HG02943 (cell line): ENCODE data around the gene CYB5R2.
"Not testable (repeated sequence)": the region's sequence is repeated elsewhere in the genome, so short reads cannot be mapped to it uniquely, and the experiment has no call there.

Experiments
- ATAC-seq: cut with Tn5 transposase; IDR thresholded peaks from one replicate; pipeline ENCODE4 v1.9.1; 2021; ENCODE audit warnings: mild to moderate bottlenecking, low read depth, moderate library complexity; ENCODE audit not compliant: unreplicated experiment

Gene CYB5R2

GRCh38 chr11:7670641-7671040, 2.7 kb downstream of the CYB5R2 start:
- no peak for ATAC-seq

GRCh38 chr11:7668911-7669310, 4.4 kb downstream of the CYB5R2 start:
- no peak for ATAC-seq

GRCh38 chr11:7668464-7668863, 4.8 kb downstream of the CYB5R2 start:
- ATAC-seq: no peak

- no peak for ATAC-seq
Observed at GRCh38 chr11:7667460-7667859, 5.8 kb downstream of the CYB5R2 start.

GRCh38 chr11:7666292-7666866, 6.9 kb downstream of the CYB5R2 start:
- ATAC-seq: no peak

GRCh38 chr11:7665473-7666291, 7.6 kb downstream of the CYB5R2 start:
- ATAC-seq: peak; percentile 97

GRCh38 chr11:7664867-7665266, 8.4 kb downstream of the CYB5R2 start:
- no peak for ATAC-seq

- ATAC-seq: not testable (repeated sequence)
Observed at GRCh38 chr11:7663531-7663930, 9.8 kb downstream of the CYB5R2 start.

GRCh38 chr11:7657306-7658025, 15.8 kb downstream of the CYB5R2 start:
- no peak for ATAC-seq

GRCh38 chr11:7656704-7657103, 16.6 kb downstream of the CYB5R2 start:
- no peak for ATAC-seq

GRCh38 chr11:7655253-7656217, 17.8 kb downstream of the CYB5R2 start:
- no peak for ATAC-seq

GRCh38 chr11:7654195-7654705, 19.1 kb downstream of the CYB5R2 start:
- ATAC-seq: no peak

- ATAC-seq: no peak
Observed at GRCh38 chr11:7651700-7652099, 21.6 kb downstream of the CYB5R2 start.

- no peak for ATAC-seq
Observed at GRCh38 chr11:7651140-7651551, 22.2 kb downstream of the CYB5R2 start.

GRCh38 chr11:7648264-7648663, 25.0 kb downstream of the CYB5R2 start:
- no peak for ATAC-seq

- ATAC-seq: no peak
Observed at GRCh38 chr11:7646866-7647265, 26.4 kb downstream of the CYB5R2 start.

GRCh38 chr11:7645206-7645605, 28.1 kb downstream of the CYB5R2 start:
- no peak for ATAC-seq

GRCh38 chr11:7643314-7643713, 30.0 kb downstream of the CYB5R2 start:
- no peak for ATAC-seq

- no peak for ATAC-seq
Observed at GRCh38 chr11:7642747-7643146, 30.6 kb downstream of the CYB5R2 start.

- no peak for ATAC-seq
Observed at GRCh38 chr11:7640816-7641215, 32.5 kb downstream of the CYB5R2 start.
